ENCODE measurements around the gene CD44. TPM values are rescaled to one million over a fixed set of nuclear protein-coding genes. Genes with fewer than 3 reads are reported as not detected.

Gene CD44
- total RNA-seq, 1 donor from 2014 or later = 15.4 TPM

DNA sequence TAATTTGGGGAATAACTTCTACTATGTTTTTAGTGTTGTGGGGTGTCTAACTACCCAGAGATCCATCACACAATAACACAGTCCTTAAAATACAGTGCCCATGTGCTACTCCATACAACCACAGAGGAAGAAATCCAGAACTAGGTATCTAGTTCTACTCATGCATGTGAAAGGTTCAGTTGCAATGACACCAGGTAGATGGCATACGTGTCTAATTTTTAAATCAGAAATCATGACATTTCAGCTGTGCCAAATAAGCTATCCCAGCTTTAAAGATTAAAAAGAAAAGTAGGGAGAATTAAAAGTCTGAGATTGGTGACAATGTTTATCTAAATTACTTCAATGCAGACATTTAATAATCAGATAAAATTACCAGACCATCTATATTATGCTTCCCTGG is 122.2 kb downstream of the CD44 start:
- ATAC-seq (ENCODE audit: poor library complexity) = no peak
- DNase-seq = no peak
- intact Hi-C loops (cut with DNase I) = no loop called here

GRCh38 chr11:35262056-35262455 is 123.1 kb downstream of the CD44 start:
- DNase-seq (no peak), ATAC-seq (ENCODE audit: poor library complexity) (no peak)
- intact Hi-C loops (cut with DNase I) = no loop called here

GRCh38 chr11:35262735-35263134 is 123.8 kb downstream of the CD44 start:
- ATAC-seq (ENCODE audit: poor library complexity) (no peak), DNase-seq (no peak)
- intact Hi-C loops (cut with DNase I) = no loop called here

DNA sequence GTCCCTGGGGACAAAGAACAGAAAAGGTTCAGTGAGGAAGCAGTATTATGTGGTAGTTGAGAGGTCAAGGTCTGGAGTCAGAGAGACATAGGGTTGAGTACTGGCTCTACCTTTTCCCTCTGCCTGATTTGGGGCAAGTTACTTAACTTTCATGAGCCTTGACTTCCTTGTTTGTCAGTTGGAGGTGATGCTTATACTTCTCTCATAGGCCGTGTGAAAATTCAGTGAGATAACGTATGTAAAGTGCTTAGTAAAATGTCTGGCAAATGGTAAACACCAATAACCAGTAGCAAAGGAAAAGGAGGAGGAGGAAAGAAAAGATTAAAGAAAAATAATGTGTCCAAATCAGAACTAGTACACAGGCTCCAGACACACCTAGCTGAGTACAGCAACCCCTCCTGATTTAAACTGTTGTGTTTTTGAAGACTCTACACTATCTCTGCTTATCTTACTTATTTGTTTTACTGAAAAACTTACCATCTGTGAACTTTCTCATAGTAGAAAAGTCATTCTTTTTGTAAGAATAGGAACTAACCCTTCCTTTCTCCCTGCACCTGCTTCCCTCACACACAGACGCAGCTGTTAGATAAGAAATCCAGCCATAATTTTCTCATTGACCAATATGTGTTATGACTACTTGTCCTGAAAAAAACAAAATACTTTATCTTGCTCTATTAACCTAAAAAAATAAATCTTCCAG is 126.9 kb downstream of the CD44 start:
- no peak for DNase-seq
- intact Hi-C loops (cut with DNase I) = no loop called here
- ATAC-seq (ENCODE audit: poor library complexity) = no peak

GRCh38 chr11:35267504-35267903 is 128.5 kb downstream of the CD44 start:
- DNase-seq (no peak), ATAC-seq (ENCODE audit: poor library complexity) (no peak)
- intact Hi-C loops (cut with DNase I) = no loop called here

DNA sequence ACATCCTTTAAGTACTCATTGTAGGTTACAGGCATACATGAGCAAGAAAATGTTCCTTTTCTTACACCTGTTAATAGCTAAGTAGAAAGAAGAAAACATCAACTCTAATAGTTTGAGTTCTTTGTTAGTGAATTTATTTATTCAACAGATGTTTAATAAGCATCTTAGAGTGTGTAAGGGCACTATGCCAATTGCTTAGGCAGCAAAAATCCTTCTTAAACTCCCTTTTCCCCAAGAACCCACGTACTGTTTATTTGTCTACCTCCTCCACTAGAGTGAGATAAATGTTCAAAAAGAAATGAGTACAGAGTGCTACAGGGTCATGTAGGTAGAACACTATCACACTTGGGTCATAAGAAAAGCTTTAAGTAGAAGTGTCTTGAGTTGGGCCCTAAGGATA is 131.4 kb downstream of the CD44 start:
- DNase-seq (no peak), ATAC-seq (ENCODE audit: poor library complexity) (no peak)
- intact Hi-C loops (cut with DNase I) = no loop called here

DNA sequence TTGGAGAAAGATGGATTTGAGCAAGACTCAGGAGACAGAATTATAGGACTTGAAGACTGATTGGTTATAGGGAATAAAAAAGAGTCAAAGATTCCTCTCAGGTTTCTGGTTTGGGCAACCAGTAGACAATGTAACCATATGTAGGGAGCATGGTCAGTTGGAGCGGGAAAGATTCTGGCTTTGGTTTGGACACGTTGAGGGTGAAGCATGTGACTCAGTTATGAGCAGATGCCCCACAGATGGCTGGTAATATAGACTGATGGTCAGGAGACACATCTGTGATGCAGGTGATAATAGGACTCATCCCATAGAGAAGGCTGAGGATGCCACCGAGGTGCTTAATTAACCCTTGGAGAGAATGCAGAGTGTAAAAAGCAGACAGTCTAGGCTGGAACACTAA is 132.1 kb downstream of the CD44 start:
- DNase-seq = no peak
- no peak for ATAC-seq (ENCODE audit: poor library complexity)
- intact Hi-C loops (cut with DNase I) = no loop called here

DNA sequence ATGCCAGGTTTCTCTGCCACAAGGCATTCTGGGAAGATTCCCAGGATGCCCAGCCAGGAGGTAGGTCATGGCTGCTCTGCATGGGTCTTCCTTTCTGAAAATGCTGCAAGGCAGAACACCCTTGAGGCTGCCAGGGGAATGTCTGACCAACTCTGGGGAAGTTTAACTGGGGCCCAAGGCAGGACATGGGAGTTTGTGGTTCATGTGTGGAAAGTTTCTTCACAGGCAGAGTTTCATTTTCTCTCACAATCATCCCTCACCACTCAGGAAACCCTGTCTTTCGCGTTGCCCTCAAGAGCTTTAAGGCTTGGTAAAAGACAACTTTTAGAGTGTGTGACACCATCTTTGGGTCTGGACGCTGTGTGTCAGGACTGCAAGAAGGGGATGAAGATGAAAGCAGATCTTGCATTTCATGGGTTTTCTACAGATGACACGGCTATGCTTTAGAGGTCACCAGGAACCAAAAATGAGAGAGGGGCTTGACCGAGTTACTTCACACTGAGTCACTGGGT is 133.5 kb downstream of the CD44 start:
- ATAC-seq (ENCODE audit: poor library complexity) (no peak), DNase-seq (no peak)
- intact Hi-C loops (cut with DNase I) = no loop called here

DNA sequence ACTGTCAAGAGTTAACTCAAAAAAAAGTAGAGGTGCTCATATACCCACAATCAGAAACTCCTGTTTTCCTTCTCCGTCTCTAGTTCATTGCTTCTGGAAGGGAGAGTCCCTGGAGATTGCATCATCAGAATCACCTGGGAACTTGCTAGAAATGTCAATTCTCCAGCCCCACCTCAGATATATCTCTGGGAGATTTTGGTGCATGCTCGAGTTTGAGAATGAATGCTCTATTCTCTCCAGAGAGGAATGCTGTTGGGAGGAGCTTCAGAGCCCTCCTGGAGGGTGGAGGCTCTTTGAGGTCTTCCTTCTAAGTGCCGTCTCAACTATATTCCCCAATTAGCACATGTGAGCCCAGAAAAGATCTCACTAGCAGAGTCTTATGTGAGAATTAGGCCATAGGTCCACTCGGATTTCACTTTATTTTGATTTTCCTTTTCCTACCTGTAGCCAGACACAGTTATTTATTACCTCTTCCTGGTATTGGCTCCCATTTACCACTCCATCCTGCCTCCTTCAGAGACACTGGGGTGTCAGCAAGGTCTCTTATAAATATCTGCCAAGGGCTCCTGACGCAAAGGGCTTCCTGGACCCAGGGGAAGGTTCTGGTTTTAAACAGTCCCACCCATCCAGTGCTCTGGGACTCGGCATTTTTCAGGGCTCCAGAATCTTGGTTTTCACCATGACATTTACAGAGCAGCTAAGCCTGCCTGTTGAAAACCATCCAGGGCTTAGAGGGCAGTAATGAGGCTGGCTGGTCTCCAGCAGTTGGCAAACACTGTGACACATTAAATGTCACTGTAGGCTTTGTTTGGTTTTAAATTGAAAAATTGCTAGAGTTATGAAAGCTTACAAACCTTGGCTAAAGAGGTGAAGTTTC is 136.2 kb downstream of the CD44 start:
- ATAC-seq (ENCODE audit: poor library complexity) (peak; percentile 79), DNase-seq (peak; percentile 57)
- intact Hi-C loops (cut with DNase I) = no loop called here

- ATAC-seq (ENCODE audit: poor library complexity) (no peak), DNase-seq (no peak)
- intact Hi-C loops (cut with DNase I) = no loop called here
Measured at GRCh38 chr11:35275786-35276170, 136.8 kb downstream of the CD44 start.

GRCh38 chr11:35276396-35277145 is 137.6 kb downstream of the CD44 start:
- no peak for ATAC-seq (ENCODE audit: poor library complexity)
- intact Hi-C loops (cut with DNase I) = no loop called here
- DNase-seq = no peak

DNA sequence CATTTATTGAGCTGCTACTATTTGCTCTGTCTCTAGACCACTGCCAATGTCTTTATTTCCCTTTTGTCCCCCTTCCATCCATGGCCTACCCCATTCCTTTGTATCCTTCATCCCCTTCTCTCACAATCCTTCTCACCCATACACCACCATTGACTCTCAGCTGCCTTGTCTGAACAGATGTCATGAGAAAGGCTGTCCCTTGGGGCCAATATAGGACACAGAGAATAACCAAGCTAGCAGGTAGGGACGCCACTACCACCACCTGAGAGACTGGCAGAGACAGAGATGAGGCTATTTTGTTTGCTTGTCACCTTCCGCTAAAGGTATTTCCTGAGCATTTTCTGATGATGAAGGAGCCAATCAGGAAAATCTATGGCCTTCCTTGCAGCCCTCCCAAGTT is 138.9 kb downstream of the CD44 start:
- no peak for DNase-seq
- intact Hi-C loops (cut with DNase I) = no loop called here
- ATAC-seq (ENCODE audit: poor library complexity) = no peak

- no peak for ATAC-seq (ENCODE audit: poor library complexity)
- intact Hi-C loops (cut with DNase I) = no loop called here
- DNase-seq = no peak
Measured at GRCh38 chr11:35280727-35281126, 141.8 kb downstream of the CD44 start.

- ATAC-seq (ENCODE audit: poor library complexity) = peak; percentile 68
- DNase-seq = no peak
- intact Hi-C loops (cut with DNase I) = no loop called here
Measured at GRCh38 chr11:35281169-35281688, 142.3 kb downstream of the CD44 start.

Other genes with a start within 250 kb of the CD44 start
- 22.7 TPM for gene APIP, start 222.8 kb upstream of the CD44 start, total RNA-seq
- 140 TPM for gene PDHX, start 222.6 kb upstream of the CD44 start, total RNA-seq